ENCODE results near the gene ZNF260.

ZNF260 gene

DNA sequence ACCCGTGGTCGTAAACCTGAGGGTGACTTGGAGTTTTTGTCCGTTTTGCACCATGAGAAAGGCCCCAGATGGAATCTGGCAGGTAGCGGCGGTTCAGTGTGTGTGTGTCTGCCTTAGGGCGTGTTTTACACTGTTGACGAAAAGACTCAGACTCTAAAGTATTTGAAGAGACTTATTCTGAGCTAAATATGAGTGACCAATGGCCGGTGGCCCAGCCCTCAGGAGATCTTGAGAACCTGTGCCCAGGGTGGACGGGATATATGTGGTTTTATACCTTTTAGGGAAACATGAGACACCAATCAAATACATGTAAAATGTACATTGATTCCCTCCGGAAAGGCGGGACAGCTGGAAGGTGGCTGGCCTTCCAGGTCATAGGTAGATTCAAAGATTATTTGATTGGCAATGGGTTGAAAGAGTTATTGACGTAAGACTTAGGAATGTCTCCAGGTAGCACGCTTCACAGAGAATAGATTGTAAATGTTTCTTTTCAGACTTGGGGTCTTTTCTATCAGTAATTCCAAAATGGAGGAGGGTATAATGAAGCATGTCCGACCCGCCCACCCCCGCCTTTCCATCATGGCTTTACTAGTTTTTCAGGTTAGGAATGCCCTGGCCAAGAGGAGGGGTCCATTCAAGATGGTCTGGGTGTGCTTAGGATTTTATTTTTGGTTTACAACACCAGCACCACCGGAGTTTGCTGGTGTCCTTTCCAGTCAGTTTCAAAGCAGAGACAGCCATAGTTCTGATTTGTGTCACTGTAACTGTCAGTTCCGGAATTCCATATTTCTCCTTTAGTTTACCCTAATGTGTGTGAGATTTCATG, 46.0 kb upstream of the ZNF260 start:
- Histone ChIP-seq H3K23ac (ENCODE audit: low read length in 2 of 2) (peak overlapping the region in 1 of 2 experiments; percentile 34), H2BK120ac (ENCODE audit: low read depth, low read length) (no peak overlapping the region), H3K4me1 (ENCODE audit: control insufficient read depth, insufficient read depth, low read depth, low read length) (no peaks in the 10 kb centered on the region), H3K18ac (ENCODE audit: low read depth in 1 of 2, low read length in 2 of 2) (no peak overlapping the region), H2BK12ac (ENCODE audit: low read length in 2 of 2) (no peak overlapping the region), H3K4ac (ENCODE audit: low read depth in 1 of 2, low read length in 2 of 2) (peak overlapping the region in 1 of 2 experiments; percentile 35), H2AFZ (ENCODE audit: low read depth, low read length) (peak overlapping the region; percentile 93), H3K4me3 (ENCODE audit: insufficient read depth in 1 of 2, low read depth in 1 of 2, low read length in 2 of 2) (peak overlapping the region; percentile 92 to 97), H4K8ac (ENCODE audit: low read length) (peak overlapping the region; percentile 86), H2BK5ac (ENCODE audit: low read depth, low read length, poor library complexity, severe bottlenecking) (no peak overlapping the region), H3K4me2 (ENCODE audit: low read length, poor library complexity, severe bottlenecking) (peak overlapping the region; percentile 74), H3K79me1 (replicated peaks; ENCODE audit: low read length, poor library complexity, severe bottlenecking) (peaks cover 19% of the 10 kb centered on the region), H3K9ac (ENCODE audit: low read length) (peak overlapping the region; percentile 94), H3K27me3 (ENCODE audit: control insufficient read depth in 1 of 2, insufficient read depth in 1 of 2, low read length in 2 of 2) (no peaks in the 10 kb centered on the region), H3K14ac (ENCODE audit: low read length in 2 of 2) (no peak overlapping the region), H3K27ac (ENCODE audit: low read length, poor library complexity, severe bottlenecking) (peak overlapping the region; percentile 58), H2BK15ac (ENCODE audit: low read depth, poor library complexity, severe bottlenecking) (no peak overlapping the region), H2AK5ac (ENCODE audit: low read length, severe bottlenecking) (peak overlapping the region; percentile 59), H3K9me3 (ENCODE audit: control insufficient read depth, low read length) (peaks cover 51% of the 10 kb centered on the region), H4K91ac (ENCODE audit: low read length) (no peak overlapping the region), H3K36me3 (ENCODE audit: control insufficient read depth in 1 of 2, insufficient read depth in 2 of 2, low read depth in 1 of 2, low read length in 2 of 2) (peaks cover 37 to 49% of the 10 kb centered on the region in 2 experiments)
- peak; percentile 53 for DNase-seq
- WGBS = 26% methylated on average over 17 of the region's 18 CpGs

DNA sequence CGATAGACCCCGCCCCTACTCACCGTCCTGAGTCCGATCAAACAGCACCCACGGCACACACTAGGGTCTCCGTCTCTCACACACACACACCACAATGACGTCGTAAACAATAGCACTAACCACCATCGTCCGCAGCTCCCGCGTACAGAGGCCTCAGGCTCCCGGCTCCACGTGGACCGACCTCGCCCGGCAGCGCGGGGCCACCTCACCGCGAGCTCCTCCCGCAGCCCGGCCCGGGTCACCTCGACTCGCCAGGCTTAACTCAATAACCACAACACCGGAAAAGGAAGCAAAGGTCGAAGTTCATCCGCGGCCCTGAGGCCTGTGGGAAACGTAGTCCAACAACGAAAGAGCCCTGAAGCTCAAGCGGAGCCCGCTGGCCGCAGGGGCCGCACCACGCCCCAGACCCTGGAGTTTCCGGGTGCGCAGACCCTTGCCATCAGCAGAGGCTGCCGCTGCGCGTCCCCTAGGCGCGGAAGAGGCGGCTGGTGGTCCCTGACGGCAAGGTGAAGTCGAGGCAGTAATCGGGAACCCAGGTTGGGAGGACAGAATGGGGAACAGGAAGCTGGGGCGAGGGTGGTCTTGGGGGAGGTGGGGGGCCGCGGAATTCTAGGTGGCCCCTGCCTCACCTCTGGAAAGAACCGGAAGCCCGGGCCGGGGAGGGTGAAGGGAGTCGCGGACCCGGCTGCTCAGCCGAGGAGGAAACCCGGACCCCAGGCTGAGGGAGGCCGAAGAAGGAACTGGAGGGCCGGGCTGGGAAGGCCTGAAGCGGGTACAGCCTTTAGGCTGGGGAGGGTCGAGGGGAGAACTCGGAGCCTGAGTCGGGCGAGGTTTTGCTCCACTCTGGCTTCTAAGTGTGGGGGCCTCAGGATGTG, 45.2 kb upstream of the ZNF260 start, which contains the start of gene ZNF529:
TSS of gene ZNF529 (minus strand) at position 273 of the 875 bp plus-strand sequence. CDS start 946 bp downstream, outside the sequence.
- Histone ChIP-seq H3K4me2 (ENCODE audit: low read length, poor library complexity, severe bottlenecking) (peak within 1 kb of the TSS; percentile 74), H3K79me1 (replicated peaks; ENCODE audit: low read length, poor library complexity, severe bottlenecking) (peaks cover 20% of the 10 kb centered on the region), H3K4me1 (ENCODE audit: control insufficient read depth, insufficient read depth, low read depth, low read length) (no peaks in the 10 kb centered on the region), H4K8ac (ENCODE audit: low read length) (peak within 1 kb of the TSS; percentile 86), H3K36me3 (ENCODE audit: control insufficient read depth in 1 of 2, insufficient read depth in 2 of 2, low read depth in 1 of 2, low read length in 2 of 2) (peaks cover 34 to 49% of the 10 kb centered on the region in 2 experiments), H3K9ac (ENCODE audit: low read length) (peak within 1 kb of the TSS; percentile 94), H3K9me3 (ENCODE audit: control insufficient read depth, low read length) (peaks cover 51% of the 10 kb centered on the region), H3K27me3 (ENCODE audit: control insufficient read depth in 1 of 2, insufficient read depth in 1 of 2, low read length in 2 of 2) (no peaks in the 10 kb centered on the region), H2BK5ac (ENCODE audit: low read depth, low read length, poor library complexity, severe bottlenecking) (no peak within 1 kb of the TSS), H3K23ac (ENCODE audit: low read length in 2 of 2) (peak within 1 kb of the TSS in 1 of 2 experiments; percentile 34), H2AK5ac (ENCODE audit: low read length, severe bottlenecking) (no peak within 1 kb of the TSS), H3K18ac (ENCODE audit: low read depth in 1 of 2, low read length in 2 of 2) (peak within 1 kb of the TSS; percentile 82 to 95), H3K14ac (ENCODE audit: low read length in 2 of 2) (peak within 1 kb of the TSS; percentile 37 to 79), H3K4me3 (ENCODE audit: insufficient read depth in 1 of 2, low read depth in 1 of 2, low read length in 2 of 2) (peak within 1 kb of the TSS; percentile 92 to 97), H3K27ac (ENCODE audit: low read length, poor library complexity, severe bottlenecking) (peak within 1 kb of the TSS; percentile 58), H2BK120ac (ENCODE audit: low read depth, low read length) (peak within 1 kb of the TSS; percentile 50), H2AFZ (ENCODE audit: low read depth, low read length) (peak within 1 kb of the TSS; percentile 93), H2BK12ac (ENCODE audit: low read length in 2 of 2) (peak within 1 kb of the TSS in 1 of 2 experiments; percentile 73), H2BK15ac (ENCODE audit: low read depth, poor library complexity, severe bottlenecking) (no peak within 1 kb of the TSS), H3K4ac (ENCODE audit: low read depth in 1 of 2, low read length in 2 of 2) (peak within 1 kb of the TSS; percentile 35 to 71), H4K91ac (ENCODE audit: low read length) (peak within 1 kb of the TSS; percentile 80)
- DNase-seq = peak; percentile 96
- under 1% methylated on average over 60 of the region's 66 CpGs for WGBS

DNA sequence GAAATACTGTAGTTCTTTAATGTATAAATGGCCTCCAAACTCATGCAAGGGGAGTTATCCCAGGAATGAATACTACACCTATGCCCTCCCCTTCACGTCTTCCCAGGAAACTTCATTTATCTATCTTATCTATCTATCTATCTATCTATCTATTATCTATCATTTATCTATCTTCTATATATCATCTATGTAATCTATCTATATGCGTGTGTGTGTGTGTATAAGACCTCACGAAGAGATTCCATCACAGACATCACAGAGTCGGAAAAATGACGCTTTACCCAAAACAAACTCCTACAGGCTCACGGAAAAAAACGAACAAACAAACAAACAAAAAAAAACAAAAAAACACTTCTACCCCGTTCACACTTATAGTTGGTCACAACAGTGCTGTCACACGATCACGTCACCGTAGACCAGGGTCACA, 44.5 kb upstream of the ZNF260 start:
- H3K4me1 ChIP-seq (ENCODE audit: control insufficient read depth, insufficient read depth, low read depth, low read length) = no peaks in the 10 kb centered on the region
- H3K4ac ChIP-seq (ENCODE audit: low read depth in 1 of 2, low read length in 2 of 2) = no peak overlapping the region
- H3K4me3 ChIP-seq (ENCODE audit: insufficient read depth in 1 of 2, low read depth in 1 of 2, low read length in 2 of 2) = peak overlapping the region; percentile 92 to 97
- peaks cover 52% of the 10 kb centered on the region for H3K9me3 ChIP-seq (ENCODE audit: control insufficient read depth, low read length)
- peaks cover 31 to 51% of the 10 kb centered on the region in 2 experiments for H3K36me3 ChIP-seq (ENCODE audit: control insufficient read depth in 1 of 2, insufficient read depth in 2 of 2, low read depth in 1 of 2, low read length in 2 of 2)
- H3K18ac ChIP-seq (ENCODE audit: low read depth in 1 of 2, low read length in 2 of 2) = peak overlapping the region; percentile 82 to 94
- DNase-seq = no peak
- peak overlapping the region; percentile 22 for H3K27ac ChIP-seq (ENCODE audit: low read length, poor library complexity, severe bottlenecking)
- no peak overlapping the region for H2BK15ac ChIP-seq (ENCODE audit: low read depth, poor library complexity, severe bottlenecking)
- WGBS = 1% methylated on average over 11 of the region's 11 CpGs
- peak overlapping the region; percentile 93 for H2AFZ ChIP-seq (ENCODE audit: low read depth, low read length)
- H3K27me3 ChIP-seq (ENCODE audit: control insufficient read depth in 1 of 2, insufficient read depth in 1 of 2, low read length in 2 of 2) = no peaks in the 10 kb centered on the region
- H4K8ac ChIP-seq (ENCODE audit: low read length) = peak overlapping the region; percentile 86
- peaks cover 22% of the 10 kb centered on the region for H3K79me1 ChIP-seq (replicated peaks; ENCODE audit: low read length, poor library complexity, severe bottlenecking)
- no peak overlapping the region for H2BK12ac ChIP-seq (ENCODE audit: low read length in 2 of 2)
- no peak overlapping the region for H3K23ac ChIP-seq (ENCODE audit: low read length in 2 of 2)
- no peak overlapping the region for H2AK5ac ChIP-seq (ENCODE audit: low read length, severe bottlenecking)
- no peak overlapping the region for H2BK120ac ChIP-seq (ENCODE audit: low read depth, low read length)
- H3K4me2 ChIP-seq (ENCODE audit: low read length, poor library complexity, severe bottlenecking) = peak overlapping the region; percentile 68
- H2BK5ac ChIP-seq (ENCODE audit: low read depth, low read length, poor library complexity, severe bottlenecking) = no peak overlapping the region
- H3K14ac ChIP-seq (ENCODE audit: low read length in 2 of 2) = peak overlapping the region in 1 of 2 experiments; percentile 78
- H4K91ac ChIP-seq (ENCODE audit: low read length) = peak overlapping the region; percentile 80
- H3K9ac ChIP-seq (ENCODE audit: low read length) = peak overlapping the region; percentile 94
